Superior temporal gyrus (tissue), 1 donor: ENCODE results near the gene MECP2.

Experiments used
- DNase-seq: peaks from one replicate; pipeline ENCODE4 v3.0.0-alpha.2; 2016; ENCODE audit errors: extremely low spot score

Gene MECP2

GRCh38 chrX:154033848-154034247, 63.7 kb downstream of the MECP2 start:
- no peak for DNase-seq

GRCh38 chrX:154032653-154033052, 64.9 kb downstream of the MECP2 start:
- no peak for DNase-seq

GRCh38 chrX:154032160-154032559, 65.4 kb downstream of the MECP2 start:
- DNase-seq, result no peak

- DNase-seq, result no peak
Measured at GRCh38 chrX:154030715-154031305, 66.7 kb downstream of the MECP2 start.

GRCh38 chrX:154030266-154030665, 67.3 kb downstream of the MECP2 start:
- peak; percentile 44 for DNase-seq

- no peak for DNase-seq
Measured at GRCh38 chrX:154029439-154029838, 68.1 kb downstream of the MECP2 start.

- DNase-seq, result no peak
Measured at GRCh38 chrX:154028502-154029184, 68.9 kb downstream of the MECP2 start.

- DNase-seq, result no peak
Measured at GRCh38 chrX:154027986-154028385, 69.5 kb downstream of the MECP2 start.

- no peak for DNase-seq
Measured at GRCh38 chrX:154027022-154027402, 70.5 kb downstream of the MECP2 start.

- no peak for DNase-seq
Measured at GRCh38 chrX:154026136-154027021, 71.1 kb downstream of the MECP2 start.

GRCh38 chrX:154025230-154025629, 72.3 kb downstream of the MECP2 start:
- DNase-seq, result no peak

- DNase-seq, result no peak
Measured at GRCh38 chrX:154024271-154024670, 73.2 kb downstream of the MECP2 start.

- no peak for DNase-seq
Measured at GRCh38 chrX:154023276-154024000, 74.1 kb downstream of the MECP2 start.

GRCh38 chrX:154022108-154022507, 75.4 kb downstream of the MECP2 start:
- DNase-seq, result no peak

- no peak for DNase-seq
Measured at GRCh38 chrX:154021131-154021611, 76.3 kb downstream of the MECP2 start.

GRCh38 chrX:154020536-154021115, 76.9 kb downstream of the MECP2 start:
- no peak for DNase-seq

- DNase-seq, result no peak
Measured at GRCh38 chrX:154019633-154020528, 77.6 kb downstream of the MECP2 start, which contains the start of gene IRAK1. IRAK1 (minus strand) TSS chrX:154019902; CDS start chrX:154019812, 90 bp downstream.

GRCh38 chrX:154019061-154019621, 78.4 kb downstream of the MECP2 start:
- DNase-seq, result no peak

- no peak for DNase-seq
Measured at GRCh38 chrX:154018518-154019060, 78.9 kb downstream of the MECP2 start.
